ES-I3 (cell line): ENCODE data around the gene THSD4.

Experiments
- H3K36me3 ChIP-seq: 2 replicates; pipeline ENCODE4 v1.6.1; 2013; ENCODE audit warnings: mild to moderate bottlenecking, low read length, control low read depth, moderate library complexity; ENCODE audit not compliant: insufficient read depth
- H3K4me1 ChIP-seq: 2 replicates; pipeline ENCODE4 v1.6.1; 2013; ENCODE audit warnings: mild to moderate bottlenecking, control low read depth, low read length; ENCODE audit not compliant: insufficient read depth
- H3K9ac ChIP-seq: 2 replicates; pipeline ENCODE4 v1.6.1; 2013; ENCODE audit warnings: low read depth, mild to moderate bottlenecking, low read length, moderate library complexity
- H3K9me3 ChIP-seq: 2 replicates; pipeline ENCODE4 v1.6.1; 2013; ENCODE audit warnings: mild to moderate bottlenecking, low read length, moderate library complexity; ENCODE audit not compliant: control insufficient read depth, insufficient read depth

THSD4 gene

DNA sequence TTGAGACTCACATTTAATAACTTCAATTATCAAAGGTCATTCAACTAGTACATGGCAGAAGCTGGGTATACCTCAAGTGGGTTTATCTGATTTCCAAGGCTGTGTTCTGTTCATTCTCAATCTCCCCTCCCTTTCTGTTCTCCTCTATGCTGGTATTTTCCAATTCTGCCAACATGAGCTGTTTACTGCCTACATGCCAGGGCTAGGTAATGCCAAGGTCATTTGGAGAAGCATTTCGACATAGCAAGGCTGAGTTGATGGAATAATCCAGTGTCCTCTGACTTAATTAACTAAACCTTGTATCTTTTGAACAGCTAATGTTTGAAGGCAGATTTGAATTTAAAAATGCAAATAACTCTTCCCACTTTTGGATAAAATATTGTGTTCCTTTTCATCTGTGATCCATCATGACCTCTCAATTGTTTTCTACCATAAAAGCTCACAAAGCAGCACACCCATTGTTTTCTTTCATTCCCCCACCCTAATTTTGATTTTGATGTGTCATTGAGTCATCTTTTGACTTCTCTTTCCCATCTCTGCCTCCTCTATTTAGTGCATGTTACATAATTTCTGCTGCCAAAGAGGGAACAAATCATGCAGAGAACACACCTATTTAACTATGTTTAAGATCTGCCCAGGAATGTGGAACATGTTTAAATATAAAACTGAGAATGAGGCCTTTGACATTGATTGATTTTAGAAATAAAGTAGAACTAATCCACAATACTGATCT is 386.2 kb downstream of the THSD4 start:
- Histone ChIP-seq H3K9me3 (no peaks in the 10 kb centered on the region; the same call in 1 of the 2 replicates), H3K4me1 (no peaks in the 10 kb centered on the region; the same call in 1 of the 2 replicates), H3K36me3 (no peaks in the 10 kb centered on the region), H3K9ac (no peak overlapping the region)

DNA sequence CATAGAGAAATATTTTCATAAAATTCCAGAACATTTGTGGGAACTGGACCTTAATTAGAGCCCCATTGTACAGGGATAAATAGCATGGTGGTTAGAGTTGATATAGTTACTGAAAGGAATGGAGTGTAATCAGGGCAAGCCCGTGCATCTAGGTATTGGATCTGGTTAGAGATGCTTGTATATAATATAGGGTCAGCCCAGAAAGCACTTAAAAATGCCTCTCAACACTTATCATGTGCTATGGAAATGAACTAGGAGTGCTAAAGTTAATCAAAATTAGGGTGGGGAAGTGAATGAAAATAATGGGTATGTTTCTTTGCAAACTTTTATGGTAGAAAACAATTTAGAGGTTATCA is 386.8 kb downstream of the THSD4 start:
- no peak overlapping the region for H3K9ac ChIP-seq
- no peaks in the 10 kb centered on the region; the same call in 1 of the 2 replicates for H3K9me3 ChIP-seq
- H3K36me3 ChIP-seq, result no peaks in the 10 kb centered on the region
- H3K4me1 ChIP-seq, result no peaks in the 10 kb centered on the region

DNA sequence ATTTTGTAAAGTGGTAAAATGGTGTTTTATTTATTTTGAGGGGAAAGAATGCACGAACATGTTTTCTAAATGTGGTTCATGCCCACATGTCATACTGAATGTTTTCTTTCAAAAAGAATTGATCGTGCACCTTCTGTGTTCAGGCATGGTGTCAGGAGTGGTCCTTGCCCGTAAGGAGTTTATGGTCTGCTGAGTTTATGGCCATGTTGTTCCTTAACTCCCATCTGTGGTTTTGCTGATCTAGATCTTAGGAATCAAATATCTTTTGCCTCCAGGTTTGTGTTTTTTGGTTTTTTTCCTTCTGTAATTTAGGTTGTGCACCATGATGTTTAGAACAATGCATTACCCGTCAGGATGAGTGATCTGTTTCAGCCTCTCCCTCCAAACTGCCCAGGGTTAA is 390.7 kb downstream of the THSD4 start:
- Histone ChIP-seq H3K4me1 (no peaks in the 10 kb centered on the region), H3K9me3 (no peaks in the 10 kb centered on the region), H3K36me3 (no peaks in the 10 kb centered on the region), H3K9ac (no peak overlapping the region)

DNA sequence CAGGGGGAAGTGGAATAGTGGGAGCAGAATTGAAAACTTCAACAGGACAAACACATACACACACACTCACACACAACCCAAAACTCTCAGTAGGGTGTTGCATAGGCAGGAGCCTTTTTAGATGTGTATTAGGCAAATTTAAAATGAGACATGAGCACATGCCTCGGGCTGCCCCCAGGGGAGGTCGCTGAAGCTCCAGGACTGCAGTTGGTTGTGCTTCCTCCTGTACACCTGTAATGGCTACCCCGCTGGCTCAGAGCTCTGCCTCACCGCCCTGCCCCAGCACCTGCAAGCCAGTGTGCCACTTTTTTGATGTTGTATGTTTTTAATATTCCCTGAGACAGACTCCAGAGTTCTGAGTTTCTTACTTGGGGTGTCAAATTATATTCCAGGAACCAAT is 391.7 kb downstream of the THSD4 start:
- Histone ChIP-seq H3K4me1 (0 out of 2 replicates have a peak, but pooled peaks cover under 1% of the 10 kb centered on the region), H3K36me3 (no peaks in the 10 kb centered on the region), H3K9me3 (no peaks in the 10 kb centered on the region), H3K9ac (no peak overlapping the region)

DNA sequence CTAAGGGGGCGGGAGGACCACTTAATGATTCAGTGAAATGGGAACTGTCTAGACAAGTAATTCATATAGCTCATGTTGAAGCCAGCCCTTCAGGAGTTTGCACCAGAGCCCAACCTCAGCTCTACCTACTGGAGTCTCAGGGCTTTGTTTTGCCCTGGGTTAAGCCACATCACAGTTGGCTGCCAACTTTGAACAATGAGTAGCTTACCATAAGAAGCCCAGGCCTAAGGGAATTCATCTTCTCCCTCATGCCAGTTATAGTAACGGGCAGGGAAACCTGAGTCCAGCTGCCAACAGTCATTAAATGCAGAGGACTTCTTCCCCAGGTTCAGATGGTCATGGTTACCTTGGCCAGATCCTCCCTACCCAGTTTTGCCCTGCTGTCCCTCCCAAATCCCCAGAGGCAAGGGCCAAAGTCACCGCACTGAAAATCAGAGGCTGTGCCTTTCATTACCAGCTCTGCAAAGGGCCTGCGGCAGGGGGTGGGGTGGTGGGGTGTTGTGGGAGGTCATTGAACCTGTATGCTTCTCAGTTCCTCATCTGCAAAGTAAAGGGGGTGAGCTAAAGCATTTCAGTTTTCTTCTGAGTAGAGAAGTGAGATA is 392.9 kb downstream of the THSD4 start:
- Histone ChIP-seq H3K36me3 (no peaks in the 10 kb centered on the region), H3K4me1 (0 out of 2 replicates have a peak, but pooled peaks cover 5% of the 10 kb centered on the region), H3K9ac (no peak overlapping the region), H3K9me3 (no peaks in the 10 kb centered on the region)

DNA sequence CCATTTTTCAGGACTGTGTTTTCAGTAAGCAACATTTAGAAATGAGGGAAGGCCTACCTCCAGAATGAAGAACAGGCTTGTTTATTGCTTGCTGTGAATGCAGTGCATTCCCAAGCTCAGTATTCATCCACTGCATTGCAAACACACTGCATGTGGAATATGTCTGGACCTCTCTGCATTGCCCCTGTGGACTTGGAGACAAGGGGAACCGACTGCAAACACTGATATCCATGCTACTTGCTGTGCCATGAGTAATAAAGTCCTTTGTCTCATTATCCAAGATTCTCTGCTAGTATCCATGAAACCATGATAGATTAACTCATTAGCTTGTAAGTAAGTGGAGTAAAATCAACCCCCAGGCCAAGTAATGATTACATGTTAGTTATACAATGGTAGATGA is 393.9 kb downstream of the THSD4 start:
- H3K9ac ChIP-seq, result no peak overlapping the region
- H3K36me3 ChIP-seq, result no peaks in the 10 kb centered on the region
- no peaks in the 10 kb centered on the region for H3K9me3 ChIP-seq
- 0 out of 2 replicates have a peak, but pooled peaks cover 5% of the 10 kb centered on the region for H3K4me1 ChIP-seq

DNA sequence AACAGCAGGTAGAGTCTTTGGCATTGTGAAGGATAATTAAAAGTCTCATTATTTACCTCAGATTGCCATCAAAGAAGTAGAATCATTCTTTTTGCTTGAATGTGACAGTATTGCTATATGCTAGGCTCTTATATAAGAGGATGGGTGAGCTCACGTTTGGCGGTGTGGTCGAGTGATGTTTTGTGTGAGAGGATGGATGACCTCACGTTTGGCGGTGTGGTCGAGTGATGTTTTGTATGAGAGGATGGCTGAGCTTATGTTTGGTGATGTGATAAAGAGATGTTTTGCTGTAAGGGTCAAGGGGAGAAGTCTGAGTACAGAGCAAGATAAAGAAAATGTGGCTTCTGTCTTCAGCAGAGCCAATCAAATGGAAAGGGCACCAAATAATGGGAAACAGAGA is 395.5 kb downstream of the THSD4 start:
- no peaks in the 10 kb centered on the region for H3K36me3 ChIP-seq

DNA sequence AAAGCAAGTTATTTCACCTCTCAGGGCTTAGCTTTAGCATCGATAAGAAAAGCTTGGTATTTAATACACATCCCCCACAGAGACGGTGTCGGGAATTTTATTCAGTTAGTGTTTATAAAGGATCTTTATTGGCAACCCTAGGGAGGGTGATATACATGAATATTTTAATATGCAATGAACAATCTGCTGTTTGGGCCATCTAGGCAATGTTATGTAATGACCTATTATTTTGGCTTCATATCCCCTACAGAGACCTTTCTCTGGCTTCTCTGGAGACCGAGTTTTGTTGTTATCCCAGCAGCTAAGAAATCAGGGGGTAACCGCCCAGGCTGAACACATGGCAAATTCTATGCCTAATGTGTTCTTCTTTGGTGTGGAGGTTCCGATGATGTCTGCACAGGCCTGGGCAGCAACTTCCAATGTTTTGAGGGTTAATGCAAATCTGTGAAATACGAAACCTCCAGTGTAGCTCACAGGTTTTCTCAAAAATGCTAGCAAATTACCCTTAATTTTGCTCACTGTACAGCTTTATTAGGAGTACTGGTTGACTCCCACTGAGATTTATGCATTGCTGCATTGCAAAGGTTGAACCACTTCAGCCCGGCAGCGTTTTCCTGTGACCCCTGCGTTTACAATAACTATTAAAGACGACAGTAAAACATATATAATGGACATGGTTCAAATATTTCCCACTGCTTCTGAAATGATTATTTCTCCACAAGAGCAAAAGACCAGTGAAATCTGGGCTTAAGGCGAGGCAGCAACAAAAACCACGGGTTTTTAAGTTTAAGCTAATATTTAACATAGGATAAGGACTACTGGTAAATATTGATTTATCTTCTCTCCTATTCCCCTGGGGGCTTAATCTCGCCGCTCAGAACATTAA is 396.8 kb downstream of the THSD4 start:
- Histone ChIP-seq H3K4me1 (peaks cover 16% of the 10 kb centered on the region), H3K36me3 (no peaks in the 10 kb centered on the region), H3K9ac (no peak overlapping the region), H3K9me3 (no peaks in the 10 kb centered on the region)

More for the DNA sequence above, 395.5 kb downstream of the THSD4 start:
- Histone ChIP-seq H3K9ac (no peak overlapping the region), H3K9me3 (no peaks in the 10 kb centered on the region), H3K4me1 (peaks cover 11% of the 10 kb centered on the region)

DNA sequence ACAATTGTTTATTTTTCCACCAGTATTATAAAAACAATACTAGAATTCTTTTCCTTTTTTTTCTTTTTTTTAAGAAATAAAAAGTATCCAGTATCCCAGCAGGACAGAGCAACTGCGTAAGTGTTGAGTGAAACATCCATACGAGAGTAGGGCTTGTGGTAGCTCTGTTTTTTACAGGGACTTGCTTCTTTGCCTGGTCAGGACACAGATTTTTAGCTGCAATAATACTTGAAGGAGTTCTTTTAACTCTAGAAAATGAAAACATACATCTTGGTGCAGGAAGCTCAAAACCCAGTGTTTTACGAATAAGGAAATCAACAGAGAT is 397.4 kb downstream of the THSD4 start:
- Histone ChIP-seq H3K9me3 (no peaks in the 10 kb centered on the region), H3K36me3 (no peaks in the 10 kb centered on the region), H3K4me1 (peaks cover 16% of the 10 kb centered on the region), H3K9ac (no peak overlapping the region)

DNA sequence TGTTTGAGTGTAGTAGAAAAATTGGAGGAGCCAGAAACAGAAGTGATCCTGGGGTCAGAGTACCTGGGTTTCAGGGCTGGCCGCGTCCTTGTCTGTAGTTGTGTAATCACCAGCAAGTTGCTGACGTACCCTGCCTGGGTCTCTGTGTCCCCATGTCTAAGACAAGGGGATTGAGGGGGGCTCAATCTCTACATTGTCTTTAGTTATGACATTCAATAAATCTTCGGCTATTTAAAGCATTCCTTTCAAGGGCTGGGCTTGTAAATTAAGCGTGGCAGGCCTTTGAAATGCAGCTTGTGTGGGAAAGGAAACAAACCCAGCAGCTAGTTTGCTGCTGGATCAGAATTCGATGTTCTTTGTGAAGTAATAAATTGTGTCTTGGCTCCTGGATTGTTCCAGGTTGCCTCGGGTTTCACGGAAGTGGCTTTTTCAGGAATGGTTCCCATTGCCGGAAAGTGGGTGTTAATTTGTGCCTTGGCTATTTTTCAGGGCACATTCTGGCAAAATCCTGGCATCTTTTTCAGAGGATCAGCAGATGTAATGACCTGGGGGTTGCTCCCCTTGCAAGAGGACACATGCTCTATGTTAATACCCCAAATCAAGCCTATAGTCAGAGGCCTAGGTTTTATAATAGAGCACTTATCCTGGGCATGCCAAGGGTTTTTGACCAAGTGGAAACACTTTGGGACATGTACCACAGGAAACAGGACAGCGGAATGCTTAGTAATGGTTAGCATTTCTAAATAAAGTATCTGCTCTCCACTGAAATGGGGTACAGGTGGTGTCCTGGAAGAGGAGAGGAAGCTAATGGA is 400.3 kb downstream of the THSD4 start:
- no peaks in the 10 kb centered on the region for H3K36me3 ChIP-seq
- H3K9ac ChIP-seq, result no peak overlapping the region
- peaks cover 16% of the 10 kb centered on the region for H3K4me1 ChIP-seq
- no peaks in the 10 kb centered on the region for H3K9me3 ChIP-seq

DNA sequence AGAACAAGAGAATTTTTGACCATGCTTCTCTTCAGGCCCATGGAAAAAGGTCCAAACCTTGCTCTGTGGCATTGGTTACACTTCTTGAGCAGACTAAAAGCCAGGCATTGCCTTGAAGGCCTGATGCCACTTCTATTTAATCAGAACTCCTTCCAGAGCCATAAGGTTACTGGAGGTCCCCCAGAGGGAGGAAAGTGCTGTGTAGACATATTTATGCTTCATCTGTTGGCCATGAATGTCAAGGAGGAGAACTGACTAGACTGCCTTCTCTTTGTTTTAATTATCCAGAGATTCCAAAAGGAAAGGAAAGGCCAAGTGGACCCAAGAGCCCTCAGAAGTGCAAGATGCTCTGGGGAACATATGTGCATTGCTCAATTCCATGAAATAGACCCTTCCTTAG is 402.5 kb downstream of the THSD4 start:
- H3K9ac ChIP-seq, result no peak overlapping the region
- no peaks in the 10 kb centered on the region for H3K36me3 ChIP-seq
- H3K9me3 ChIP-seq, result no peaks in the 10 kb centered on the region
- H3K4me1 ChIP-seq, result peaks cover 11% of the 10 kb centered on the region

DNA sequence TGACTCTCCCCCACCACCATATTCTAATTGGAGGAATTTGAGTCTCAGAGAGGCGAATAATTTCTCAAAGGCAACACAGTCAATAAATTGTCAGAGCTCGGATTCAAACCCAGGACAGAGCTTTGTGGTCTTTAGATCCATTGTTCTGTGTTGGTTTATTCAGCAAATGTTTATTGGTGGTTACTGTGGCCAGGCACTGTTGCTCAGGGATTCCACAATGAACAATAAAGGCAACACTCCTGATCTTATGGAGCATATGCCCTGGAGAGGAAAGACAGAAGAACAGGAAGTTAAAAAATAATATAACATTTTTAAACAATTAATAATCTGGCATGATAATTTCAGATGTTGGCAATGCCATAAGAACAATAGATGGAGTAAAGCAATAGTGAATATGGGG is 403.4 kb downstream of the THSD4 start:
- Histone ChIP-seq H3K9me3 (no peaks in the 10 kb centered on the region), H3K36me3 (no peaks in the 10 kb centered on the region), H3K9ac (no peak overlapping the region), H3K4me1 (peaks cover 11% of the 10 kb centered on the region)

DNA sequence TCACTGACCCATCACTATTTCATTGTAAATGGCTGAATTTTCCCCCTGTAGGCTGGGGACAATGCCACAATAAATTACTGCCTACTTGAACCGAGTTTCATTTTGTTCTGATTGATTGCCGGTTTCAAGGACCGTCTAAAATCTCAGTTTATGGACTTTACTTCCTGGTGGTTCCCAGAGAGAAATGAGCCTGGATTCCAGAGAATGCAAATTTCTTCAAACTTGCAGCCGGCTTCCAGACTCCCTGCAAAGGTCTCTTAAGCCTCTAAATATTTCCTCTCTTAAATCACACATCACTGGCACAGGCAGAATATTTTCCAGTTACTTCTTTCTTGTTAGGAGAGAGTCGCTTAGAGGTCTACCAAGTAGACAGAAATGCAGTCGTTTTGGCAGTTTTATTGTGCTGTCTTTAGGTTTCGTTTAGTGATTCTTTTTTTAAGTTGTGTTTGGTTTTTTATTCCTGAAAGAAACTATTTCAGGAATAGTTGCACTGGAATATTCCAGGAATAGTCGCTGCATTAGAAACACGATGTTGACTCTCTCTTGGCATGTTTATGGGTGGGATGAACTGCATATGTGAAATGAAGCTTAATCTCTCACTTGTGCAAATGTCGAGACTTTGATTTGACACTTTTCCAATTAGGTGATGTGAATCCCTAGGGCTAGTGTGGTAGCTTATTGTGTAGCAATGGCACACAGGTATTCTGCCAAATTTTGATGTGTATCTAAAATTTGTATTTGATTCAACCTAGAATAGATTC is 411.0 kb downstream of the THSD4 start:
- H3K4me1 ChIP-seq, result no peaks in the 10 kb centered on the region; the same call in 1 of the 2 replicates
- H3K9me3 ChIP-seq, result no peaks in the 10 kb centered on the region
- H3K9ac ChIP-seq, result no peak overlapping the region
- H3K36me3 ChIP-seq, result no peaks in the 10 kb centered on the region
